ENCODE measurements around the gene ZNF580. TPM values are rescaled to one million over a fixed set of nuclear protein-coding genes. Genes with fewer than 3 reads are reported as not detected.

The ZNF580 gene
- total and polyA plus RNA-seq, 10 of the 15 experiments (the other 5 are each of a cell fraction or from before 2014, with no cell fraction given) = 2.3 to 31.8 (median 10.0) TPM

- TF ChIP-seq CTCF (IDR thresholded peaks at IDR 0.05 in 2 of 3, conservative IDR thresholded peaks at IDR 0.05 in 1 of 3; ENCODE audit: control insufficient read depth in 2 of 3, extremely low read depth in 1 of 3, insufficient read depth in 1 of 3, low read depth in 3 of 3, low read length in 3 of 3) = peak in 2 of 3 experiments; percentile 8 to 40; a peak in 4 of 6 replicates
- TF ChIP-seq ATF3 (IDR thresholded peaks at IDR 0.05; ENCODE audit: borderline replicate concordance, extremely low read depth, low read depth, low read length) = 0 out of 2 replicates have a peak, but pooled peaks have one; percentile 1
- TF ChIP-seq MYC (IDR thresholded peaks at IDR 0.05; ENCODE audit: insufficient read depth, insufficient read length, insufficient replicate concordance, low read length, severe bottlenecking) = peak; percentile 26
- peak; percentile 78 for TF ChIP-seq USF1 (IDR thresholded peaks at IDR 0.05; ENCODE audit: borderline replicate concordance, extremely low read length, insufficient read depth, low read depth, low read length)
- TF ChIP-seq MAX (IDR thresholded peaks at IDR 0.05; ENCODE audit: low read depth, low read length) = peak; percentile 68; the same call in 1 of the 2 replicates
These were observed 692 bp upstream of the ZNF580 start (continued) for GRCh38 chr19:55640043-55640576.
